SKM-1 (cell line): ENCODE results near the gene DCST1.

Experiments
- DNase-seq: peaks from one replicate; lab custom pipeline; 2025; ENCODE audit not compliant: unreplicated experiment; lab: John Stamatoyannopoulos, UW

Gene DCST1

DNA sequence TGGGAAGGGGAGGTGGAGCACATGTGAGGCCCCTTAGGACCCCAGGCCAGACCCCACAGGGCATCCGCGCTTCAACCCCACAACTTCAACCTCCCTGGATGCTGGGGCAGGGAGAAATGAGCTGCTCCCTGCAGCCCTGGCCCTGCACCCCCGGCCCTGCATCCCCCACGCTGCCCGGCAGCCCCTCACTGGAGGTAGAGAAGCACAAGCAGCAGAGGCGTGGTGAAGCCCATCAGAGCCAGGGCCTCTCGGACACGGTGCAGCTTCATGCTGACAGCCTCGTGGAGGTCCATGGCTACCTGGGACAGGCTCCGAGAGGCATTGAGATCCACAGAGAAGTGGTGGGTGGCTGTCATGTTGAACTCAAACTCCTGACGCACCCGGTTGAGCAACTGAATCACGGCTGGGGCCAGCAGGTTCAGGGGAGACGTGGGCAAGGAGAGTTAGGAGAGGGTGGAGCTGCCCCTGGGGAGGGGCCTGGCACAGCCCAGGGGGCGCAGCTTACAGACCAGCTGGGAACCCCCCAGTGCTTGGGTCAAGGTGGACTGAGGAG is 3.3 kb upstream of the DCST1 start:
- no peak for DNase-seq

DNA sequence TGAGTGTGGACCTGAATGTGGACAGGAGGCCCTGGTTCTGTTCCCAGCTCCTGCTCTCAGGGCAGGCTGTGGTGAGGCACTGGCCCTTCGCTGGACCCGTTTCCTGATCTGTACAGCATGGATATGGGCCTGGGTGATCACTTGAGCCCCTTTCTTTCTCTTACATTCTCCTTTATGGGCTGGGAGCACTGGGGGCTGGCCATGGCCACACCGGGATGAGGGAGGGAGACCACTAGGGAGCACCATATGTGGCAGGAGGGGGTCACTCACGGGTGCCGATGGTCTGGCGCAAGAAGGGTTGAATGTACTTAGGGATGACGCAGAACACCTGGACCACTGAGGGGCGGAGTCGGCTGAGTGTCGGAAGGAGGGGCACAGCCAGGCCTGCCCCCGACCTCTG is 2.7 kb upstream of the DCST1 start:
- no peak for DNase-seq

DNA sequence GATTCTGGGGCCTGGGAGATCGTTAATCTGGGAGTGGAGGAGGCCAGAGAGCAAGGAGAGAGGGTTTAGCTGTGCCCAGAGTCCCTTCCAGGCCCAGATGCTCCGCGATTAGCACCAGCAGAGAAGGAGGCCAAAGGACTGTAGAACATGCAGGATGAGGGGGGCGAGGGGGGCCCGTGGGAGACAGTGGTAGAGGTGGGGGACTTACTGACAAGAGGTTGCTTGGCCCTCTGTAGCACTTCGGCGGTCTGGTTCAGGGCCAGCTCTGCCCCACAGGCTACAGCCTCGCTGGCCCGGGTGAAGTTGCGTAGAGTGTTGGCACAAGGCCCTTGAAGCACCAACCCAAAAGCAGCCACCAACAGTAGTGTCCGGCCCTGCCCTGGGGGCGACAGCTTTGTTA is 738 bp upstream of the DCST1 start:
- no peak for DNase-seq

DNA sequence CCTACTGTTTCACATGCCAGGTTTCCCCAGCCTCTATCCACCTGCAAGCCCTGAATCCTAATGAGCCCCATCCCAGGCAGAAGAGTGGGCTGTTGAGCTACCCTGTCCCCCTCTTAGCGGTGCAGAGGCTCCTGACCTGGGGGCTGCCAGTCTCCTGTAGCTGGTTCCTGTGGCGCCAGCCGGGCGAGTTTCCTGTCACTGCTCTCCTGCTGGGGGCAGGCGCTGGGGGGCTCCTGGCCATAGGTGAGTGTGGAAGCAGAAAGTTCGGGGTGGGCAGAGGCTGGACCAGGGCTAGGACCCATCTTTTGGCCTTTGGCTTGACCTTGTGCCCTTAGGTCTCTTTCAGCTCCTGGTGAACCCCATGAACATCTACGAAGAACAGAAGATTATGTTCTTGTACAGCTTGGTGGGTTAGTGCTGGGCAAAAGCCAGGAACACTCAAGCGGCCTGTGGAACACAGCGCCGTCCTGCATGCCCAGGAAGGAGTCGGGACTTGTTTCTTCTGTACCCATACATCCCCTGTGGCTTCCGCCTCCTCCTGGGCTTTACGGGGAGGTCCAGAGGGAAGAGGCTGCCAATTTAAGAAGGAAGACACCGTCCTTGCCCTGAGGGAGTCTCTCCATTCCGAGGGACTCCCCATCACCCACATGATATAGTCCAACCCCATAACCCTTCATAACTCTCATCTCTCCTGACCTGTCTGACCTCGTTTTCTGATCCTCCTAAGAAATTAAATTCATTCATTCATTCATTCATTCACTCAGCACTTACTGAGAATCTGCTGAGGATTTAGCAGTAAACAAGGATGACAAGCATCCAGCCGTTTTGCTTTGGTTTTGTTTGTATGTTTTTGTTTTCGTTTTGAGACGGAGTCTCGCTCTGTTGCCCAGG is 939 bp downstream of the DCST1 start:
- no peak for DNase-seq

GRCh38 chr1:155035936-155036335 is 2.3 kb downstream of the DCST1 start:
- no peak for DNase-seq

DNA sequence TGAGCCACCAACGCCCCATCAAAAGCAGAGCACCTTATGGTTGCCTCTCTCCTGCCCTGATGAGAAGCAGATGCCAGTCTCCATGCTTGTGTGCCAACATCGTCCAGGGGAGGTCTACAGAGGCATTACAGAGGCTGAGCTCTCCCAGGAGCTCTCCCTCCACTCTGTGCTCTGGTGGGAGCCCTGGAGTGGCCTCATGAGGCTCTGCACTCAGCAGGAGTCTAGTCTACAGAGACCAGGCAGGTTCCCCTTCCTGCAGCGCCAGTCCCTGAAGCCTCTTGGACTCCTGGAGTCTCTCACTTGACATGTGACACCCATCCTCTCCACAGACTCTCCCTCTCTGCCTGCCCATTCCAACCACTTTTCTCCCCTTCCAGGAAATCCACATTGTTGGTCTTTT is 3.4 kb downstream of the DCST1 start:
- no peak for DNase-seq

DNA sequence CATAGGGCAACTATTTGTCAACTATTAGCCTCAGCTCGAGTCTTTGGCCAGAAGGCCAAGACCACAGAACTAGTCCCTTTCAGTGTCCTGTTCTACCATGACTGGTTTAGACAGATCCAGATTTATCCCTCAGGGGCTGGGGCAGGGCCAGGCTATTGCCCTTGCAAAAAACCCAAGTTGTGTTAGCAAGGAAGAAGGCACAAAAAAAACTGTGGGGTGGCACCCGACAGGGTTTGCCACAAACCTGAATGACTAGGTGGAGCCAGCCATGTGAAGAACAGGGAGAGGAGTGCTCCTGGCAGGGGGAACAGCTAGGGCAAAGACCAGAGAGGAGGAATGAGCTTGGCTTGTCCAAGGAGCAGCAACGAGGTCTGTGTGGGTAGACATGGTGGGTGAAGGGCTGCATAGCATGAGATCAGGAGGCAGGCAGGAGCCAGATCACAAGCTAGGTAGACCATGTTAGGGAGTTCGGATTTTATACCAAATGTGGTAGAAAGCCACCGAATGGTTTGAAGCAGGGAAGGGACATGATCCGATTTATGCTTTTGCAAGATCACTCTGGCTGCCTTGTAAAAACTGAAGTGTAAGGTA is 4.3 kb downstream of the DCST1 start:
- DNase-seq: no peak

DNA sequence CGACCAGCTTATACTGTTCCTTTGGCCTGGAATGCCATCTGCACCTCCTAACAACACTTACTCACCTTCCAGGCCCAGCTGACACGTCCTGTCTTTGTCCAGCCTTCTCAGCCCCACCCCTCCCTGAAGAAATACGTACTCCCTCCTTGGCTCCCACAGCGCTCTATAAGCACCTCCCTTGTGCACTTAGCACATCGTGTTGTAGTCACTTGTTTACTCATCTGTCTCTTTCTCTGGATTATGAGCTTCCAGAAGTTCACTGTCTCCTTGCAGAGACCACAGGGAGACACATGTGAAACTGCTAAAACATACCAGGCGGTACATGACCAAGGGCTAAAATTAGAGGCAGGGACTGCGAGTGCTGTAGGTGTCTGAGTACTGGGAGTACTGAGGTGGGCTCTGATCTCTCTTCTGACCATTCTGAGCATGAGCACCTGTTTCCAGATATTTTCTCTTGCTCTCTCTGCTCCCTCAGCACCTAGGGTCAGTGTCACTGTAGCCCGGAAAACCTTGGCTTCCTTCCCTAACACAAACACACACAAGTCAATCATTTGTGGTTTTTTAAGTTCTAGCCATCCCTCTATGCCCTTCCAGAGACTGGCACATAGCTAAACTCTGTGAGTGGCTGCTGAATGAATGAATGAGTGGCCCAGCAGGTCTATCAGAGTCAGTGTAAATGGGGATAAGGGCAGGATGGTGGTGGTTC is 5.1 kb downstream of the DCST1 start:
- no peak for DNase-seq

- DNase-seq: no peak
Observed at GRCh38 chr1:155039308-155039669, 5.7 kb downstream of the DCST1 start.

- no peak for DNase-seq
Observed at GRCh38 chr1:155040358-155041093, 6.9 kb downstream of the DCST1 start.

GRCh38 chr1:155042789-155043188 is 9.2 kb downstream of the DCST1 start:
- no peak for DNase-seq

DNA sequence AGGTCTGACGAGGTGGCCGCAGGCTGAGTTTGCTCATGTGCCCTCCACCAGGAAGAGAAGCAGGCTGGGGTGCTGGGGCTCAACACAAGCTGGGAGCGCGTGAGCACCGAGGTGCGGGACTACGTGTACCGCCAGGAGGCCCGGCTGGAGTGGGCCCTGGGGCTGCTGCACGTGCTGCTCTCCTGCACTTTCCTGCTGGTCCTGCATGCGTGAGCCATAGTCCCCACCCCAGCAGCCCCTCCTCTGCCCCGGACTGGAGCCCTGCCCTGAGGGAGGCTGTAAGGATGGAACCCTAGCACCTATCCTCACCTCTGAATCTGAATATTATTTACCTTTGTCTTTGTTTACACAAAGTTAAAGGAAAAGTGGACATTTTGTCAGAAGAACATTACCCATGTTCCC is 9.7 kb downstream of the DCST1 start:
- DNase-seq: no peak

DNA sequence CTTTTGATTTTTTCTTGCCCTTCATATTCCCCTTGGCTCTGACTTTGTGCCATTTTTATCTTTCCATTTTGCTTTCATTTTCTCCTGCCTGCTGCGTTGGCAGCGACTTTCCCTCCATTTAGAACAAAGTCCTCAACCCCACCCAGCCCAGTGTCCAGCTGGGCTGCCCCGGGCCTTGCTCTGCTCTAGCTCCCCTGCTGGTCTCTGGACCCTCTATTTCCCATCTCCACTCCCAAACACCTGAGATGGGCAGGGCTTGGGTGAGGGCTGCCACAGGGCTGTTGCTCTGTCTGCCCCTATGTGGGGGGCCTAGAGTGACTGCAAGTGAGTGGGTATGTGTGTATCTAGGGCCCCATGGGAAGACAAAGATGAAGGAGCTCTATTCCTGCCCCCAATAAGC is 10.2 kb downstream of the DCST1 start:
- DNase-seq: no peak

DNA sequence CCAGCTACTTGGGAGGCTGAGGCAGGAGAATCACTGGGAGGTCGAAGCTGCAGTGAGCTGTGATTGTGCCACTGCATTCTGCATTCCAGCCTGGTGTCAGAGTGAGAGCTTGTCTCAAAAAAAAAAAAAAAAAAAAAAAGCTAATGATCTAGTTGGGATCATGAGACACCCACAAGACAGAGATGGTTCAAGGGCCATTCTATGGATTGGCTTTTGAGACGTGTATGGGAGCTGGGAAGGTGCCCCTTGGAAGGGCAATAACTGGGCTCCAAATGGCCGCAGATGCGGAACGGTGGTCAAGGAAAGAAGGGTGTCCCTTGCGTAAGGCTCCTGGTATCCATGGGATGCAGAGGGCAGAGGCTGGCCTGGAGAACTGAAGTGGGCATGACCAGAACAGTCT is 10.7 kb downstream of the DCST1 start:
- DNase-seq: no peak

DNA sequence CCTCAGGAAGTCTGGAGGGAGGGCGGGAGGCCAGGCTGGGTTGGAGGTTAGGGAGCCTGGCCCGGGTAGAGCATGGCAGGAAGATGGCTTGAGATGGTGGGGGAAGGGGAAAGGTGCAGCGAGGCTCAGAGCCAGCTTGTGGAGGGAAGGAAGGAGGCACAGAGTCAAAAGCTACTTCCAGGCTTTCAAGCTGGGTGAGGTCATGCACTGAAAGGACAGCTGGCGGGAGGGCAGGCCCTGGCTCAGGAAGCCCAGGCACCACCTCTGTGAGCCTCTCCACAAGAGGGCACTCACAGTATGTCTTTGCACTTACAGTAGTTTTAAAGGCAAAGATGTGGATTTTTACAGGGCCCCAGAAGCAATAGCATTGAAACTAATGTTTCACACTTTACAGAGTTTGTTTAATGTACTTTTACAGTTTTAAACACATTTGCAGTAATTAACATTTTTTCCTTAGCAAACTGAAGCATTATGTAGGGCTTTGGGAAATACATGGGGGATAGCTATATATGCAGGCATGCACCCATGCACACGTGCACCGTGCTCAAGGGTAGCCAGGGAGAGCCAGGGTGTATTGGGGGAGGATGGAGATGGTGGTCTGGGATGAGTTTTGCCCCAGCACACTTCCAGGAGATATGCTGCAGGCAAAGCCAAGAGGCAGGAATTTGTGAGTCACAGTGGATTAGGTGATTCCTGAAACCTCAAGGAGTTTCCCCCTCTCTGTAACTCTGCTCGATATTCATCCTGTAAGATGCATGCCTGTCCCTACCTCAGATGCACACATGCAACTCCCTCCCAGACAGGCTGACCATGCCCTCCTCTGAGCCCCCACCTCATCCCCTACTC is 11.4 kb downstream of the DCST1 start:
- peak; percentile 87 for DNase-seq

DNA sequence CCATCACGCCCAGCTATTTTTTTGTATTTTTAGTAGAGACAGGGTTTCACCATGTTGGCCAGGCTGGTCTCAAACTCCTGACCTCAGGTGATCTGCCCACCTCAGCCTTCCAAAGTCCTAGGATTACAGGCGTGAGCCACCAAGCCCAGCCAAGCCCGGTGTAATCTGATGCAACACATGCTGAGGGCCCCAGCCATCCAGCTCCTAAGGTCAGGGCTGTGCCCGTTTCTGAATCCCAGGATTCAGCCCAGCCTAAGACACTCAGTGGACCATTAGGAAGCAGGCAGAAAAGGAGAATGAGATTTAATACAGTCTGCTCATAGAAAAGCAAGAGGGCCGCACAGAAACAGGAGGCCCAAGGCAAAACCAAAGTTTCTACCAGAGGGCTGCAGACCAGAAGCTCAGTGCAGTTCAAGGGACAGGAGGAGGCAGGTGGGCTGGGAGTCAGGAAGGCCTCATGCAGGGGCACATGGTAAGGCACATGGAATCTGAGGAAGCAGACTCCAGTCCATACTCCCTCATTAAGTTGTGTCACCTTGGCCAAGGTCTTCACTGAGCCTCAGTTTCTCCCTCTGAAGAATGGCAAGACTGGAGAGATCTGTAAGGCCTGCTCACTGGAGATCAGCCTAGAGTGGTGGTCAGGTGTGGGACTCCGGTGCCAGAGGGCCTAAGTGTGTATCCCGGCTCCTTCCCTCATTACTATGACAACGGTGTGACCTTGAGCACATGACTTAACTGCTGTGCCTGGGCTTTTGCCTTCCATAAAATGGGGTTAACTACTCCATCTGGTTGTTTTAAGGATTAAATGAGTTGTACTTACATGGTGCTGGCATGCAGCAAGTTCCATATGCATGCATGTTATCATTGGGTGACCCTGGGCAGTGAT is 15.1 kb downstream of the DCST1 start:
- DNase-seq: no peak

DNA sequence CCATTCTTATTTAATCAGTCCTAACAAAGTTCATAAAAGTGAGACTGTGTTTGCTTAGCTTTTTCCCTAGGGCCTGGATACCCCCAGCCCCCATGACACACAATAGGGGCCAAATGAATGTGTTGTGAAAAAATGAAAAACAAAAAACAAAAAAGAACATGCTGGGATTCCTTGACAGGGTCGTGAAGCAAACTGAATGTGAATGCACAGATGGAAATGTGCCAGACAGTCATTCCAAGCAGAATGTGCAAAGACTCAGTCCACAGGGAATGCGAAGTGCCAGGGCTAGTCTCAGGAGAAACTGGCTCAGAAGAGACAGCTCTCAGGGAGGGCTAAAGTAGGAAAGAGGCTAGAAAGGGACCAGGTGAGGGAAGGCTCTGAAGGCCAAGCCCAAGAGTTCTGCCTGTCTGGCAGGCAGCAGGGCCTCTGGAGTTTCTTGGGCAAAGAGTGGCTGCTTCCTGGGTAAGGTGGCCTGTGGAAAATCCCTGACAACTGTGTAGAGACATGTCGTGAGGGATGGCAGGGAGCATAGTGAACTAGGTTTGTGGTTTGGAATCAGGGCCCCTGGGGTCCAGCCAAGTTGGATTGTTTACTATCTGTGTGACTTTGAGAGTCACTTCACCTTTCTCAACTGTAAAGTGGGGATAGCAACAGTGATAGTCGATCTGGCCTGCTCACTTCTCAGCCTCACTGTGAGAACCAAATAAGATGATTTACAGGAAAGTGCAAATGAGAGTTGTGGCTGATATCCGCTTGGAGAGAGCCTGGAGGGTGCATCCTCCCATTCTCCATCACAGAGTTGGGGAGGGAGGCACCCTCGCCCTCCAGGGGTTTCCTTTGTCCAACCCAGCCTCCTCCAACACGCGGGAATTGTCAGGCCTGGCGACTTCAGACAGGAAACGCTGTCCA is 16.3 kb downstream of the DCST1 start:
- no peak for DNase-seq
